ENCODE data around the gene DNMT3A.

- TF ChIP-seq CTCF (IDR thresholded peaks at IDR 0.05) (no peak), EP300 (IDR thresholded peaks at IDR 0.05) (no peak)
Observed at GRCh38 chr2:25290811-25291495, 50.8 kb downstream of the DNMT3A start.
